ENCODE measurements around the gene EXOC6.
"Not testable (repeated sequence)": the region's sequence is repeated elsewhere in the genome, so short reads cannot be mapped to it uniquely, and the experiment has no call there.

Gene EXOC6

DNA sequence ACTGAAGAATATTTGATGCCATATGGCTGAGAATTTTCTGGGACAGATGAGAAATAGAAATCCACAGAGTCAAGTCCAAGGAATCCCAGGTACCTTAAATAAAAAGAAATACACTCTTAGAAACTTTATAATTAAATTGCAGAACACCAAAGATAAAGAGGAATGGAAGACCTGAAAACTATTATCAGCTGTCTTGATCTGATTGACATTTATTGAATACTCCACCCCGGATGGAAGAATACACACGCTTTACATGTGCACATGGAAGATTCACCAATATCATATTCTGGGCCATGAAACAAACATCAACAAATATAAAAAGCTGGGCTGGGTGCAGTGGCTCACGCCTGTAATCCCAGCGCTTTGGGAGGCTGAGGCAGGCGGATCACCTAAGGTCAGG lies 81.6 kb downstream of the EXOC6 start:
- no peak for DNase-seq (ENCODE audit: low read depth, low spot score)
- ChIA-PET POLR2A (no interaction called here), CTCF (interaction anchor here (1.5 to 2.2 kb wide), 3 partner anchors 15 to 35 kb away, joined by 5 to 7 read pairs (median 7); no protein-coding TSS in a partner anchor)
- TF ChIP-seq CTCF (IDR thresholded peaks at IDR 0.05; ENCODE audit: insufficient read depth, low read length, missing control alignments) = no peak
- no peak overlapping the region for H3K4me3 ChIP-seq (ENCODE audit: low read depth, low read length)

DNA sequence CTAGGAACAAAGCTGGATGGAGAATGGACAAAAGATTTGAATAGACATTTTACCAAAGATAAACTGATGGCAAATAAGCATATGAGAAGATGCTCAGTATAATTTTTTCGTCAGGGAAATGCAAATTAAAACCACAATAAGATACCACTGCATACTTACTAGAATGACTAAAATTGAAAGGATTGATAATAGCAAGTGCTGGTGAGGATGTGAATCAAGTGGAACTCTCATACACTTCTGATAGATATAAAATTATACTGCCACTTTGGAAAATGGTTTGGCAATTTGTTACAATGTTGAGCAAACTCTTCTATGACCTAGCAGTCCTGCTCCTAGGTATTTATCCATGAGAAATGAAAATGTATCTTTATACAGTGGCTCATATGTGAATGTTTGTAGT lies 83.3 kb downstream of the EXOC6 start:
- POLR2A ChIA-PET = no interaction called here
- DNase-seq (ENCODE audit: low read depth, low spot score) = no peak
- no peak overlapping the region for H3K4me3 ChIP-seq (ENCODE audit: low read depth, low read length)
- CTCF ChIA-PET = no interaction called here
- TF ChIP-seq CTCF (IDR thresholded peaks at IDR 0.05; ENCODE audit: insufficient read depth, low read length, missing control alignments) = no peak

DNA sequence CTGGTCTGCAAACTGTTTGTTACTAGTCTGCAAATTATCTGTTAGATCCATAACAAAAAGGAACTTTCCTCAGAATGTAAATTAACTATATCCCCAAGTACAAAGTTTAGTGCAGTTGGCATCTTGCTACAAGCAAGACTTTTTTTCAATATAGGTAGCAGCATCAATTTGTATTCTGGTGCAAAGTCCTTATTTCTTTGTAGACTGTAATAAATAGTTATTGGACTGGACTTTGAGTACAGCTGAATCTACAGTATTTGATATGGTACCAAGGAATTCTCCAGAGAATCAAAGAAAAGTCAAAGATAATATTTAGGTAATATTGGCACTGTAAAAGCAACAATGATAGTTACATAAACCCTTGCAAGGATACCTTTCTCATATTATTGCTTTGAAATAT lies 89.6 kb downstream of the EXOC6 start:
- ChIA-PET CTCF (interaction anchor here (0.9 to 1.8 kb wide), 3 partner anchors 20 to 27 kb away, joined by 3 to 11 read pairs (median 7); no protein-coding TSS in a partner anchor), POLR2A (no interaction called here)
- TF ChIP-seq CTCF (IDR thresholded peaks at IDR 0.05; ENCODE audit: insufficient read depth, low read length, missing control alignments) = no peak
- no peak for DNase-seq (ENCODE audit: low read depth, low spot score)
- no peak overlapping the region for H3K4me3 ChIP-seq (ENCODE audit: low read depth, low read length)

DNA sequence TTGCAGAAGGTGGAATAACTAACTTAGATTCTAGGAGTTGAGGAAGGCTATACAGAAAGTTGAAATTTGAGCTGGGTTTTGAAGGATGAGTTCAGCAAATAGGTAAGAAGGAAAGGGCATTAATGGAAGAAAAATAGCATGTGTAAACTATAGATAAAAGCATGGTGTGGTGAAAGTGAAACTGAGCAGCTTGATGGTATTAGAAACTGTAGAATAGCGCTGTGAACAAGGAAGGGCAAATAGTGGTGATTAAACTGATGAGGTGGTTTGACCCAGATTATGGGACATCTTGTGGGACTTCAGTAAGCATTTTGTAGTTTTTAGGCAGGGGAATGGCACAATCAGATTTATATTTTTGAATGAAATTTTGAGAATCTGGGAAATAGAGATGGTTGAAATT lies 90.5 kb downstream of the EXOC6 start:
- CTCF ChIA-PET = interaction anchor here (1.2 to 1.8 kb wide), 2 partner anchors 26 to 99 kb away, joined by 4 to 11 read pairs; no protein-coding TSS in a partner anchor
- POLR2A ChIA-PET = no interaction called here
- H3K4me3 ChIP-seq (ENCODE audit: low read depth, low read length) = no peak overlapping the region
- no peak for DNase-seq (ENCODE audit: low read depth, low spot score)
- TF ChIP-seq CTCF (IDR thresholded peaks at IDR 0.05; ENCODE audit: insufficient read depth, low read length, missing control alignments) = no peak

- H3K4me3 ChIP-seq (ENCODE audit: low read depth, low read length) = no peak overlapping the region
- CTCF ChIA-PET = interaction anchor here (0.5 to 0.6 kb wide), 2 partner anchors 144 to 1388 kb away, joined by 3 read pairs; no protein-coding TSS in a partner anchor
- no peak for TF ChIP-seq CTCF (IDR thresholded peaks at IDR 0.05; ENCODE audit: insufficient read depth, low read length, missing control alignments)
- no peak for DNase-seq (ENCODE audit: low read depth, low spot score)
- POLR2A ChIA-PET = no interaction called here
These were observed 93.9 kb downstream of the EXOC6 start for GRCh38 chr10:92942226-92942625.

- DNase-seq (ENCODE audit: low read depth, low spot score) = no peak
- POLR2A ChIA-PET = no interaction called here
- H3K4me3 ChIP-seq (ENCODE audit: low read depth, low read length) = no peak overlapping the region
These were observed 98.2 kb downstream of the EXOC6 start for GRCh38 chr10:92946491-92946890.

GRCh38 chr10:92952573-92952972 lies 104.3 kb downstream of the EXOC6 start:
- H3K4me3 ChIP-seq (ENCODE audit: low read depth, low read length); POLR2A ChIA-PET; CTCF ChIA-PET; DNase-seq (ENCODE audit: low read depth, low spot score): not testable (repeated sequence)

More at GRCh38 chr10:92946491-92946890, 98.2 kb downstream of the EXOC6 start:
- CTCF ChIA-PET = interaction anchor here (1.4 to 1.5 kb wide), 2 partner anchors 12 to 17 kb away, joined by 3 to 5 read pairs; no protein-coding TSS in a partner anchor
- TF ChIP-seq CTCF (IDR thresholded peaks at IDR 0.05; ENCODE audit: insufficient read depth, low read length, missing control alignments) = no peak

Data from AG04449 (cell line).